K562 (cell line): ENCODE data around the gene STT3B. TPM values are rescaled to one million over a fixed set of nuclear protein-coding genes. Genes with fewer than 3 reads are reported as not detected.
"Not testable (repeated sequence)": the region's sequence is repeated elsewhere in the genome, so short reads cannot be mapped to it uniquely, and the experiment has no call there.

ENCODE experiments used
- ATAC-seq: fragments of 200-7000 bp; cut with Tn5 transposase; 3 replicates; pipeline ENCODE4 v1.9.1; 2020; ENCODE audit warnings: moderate library complexity
- BruUV-seq: library from RNA; stranded (reverse); fragments of 400-500 nt; replicated peaks from 2 replicates; lab custom pipeline; 2021; lab: Mats Ljungman, UMichigan
- CTCF ChIA-PET: fragments of 300-600 bp; formaldehyde crosslinking; extraction: SDS; loops from one replicate; lab custom pipeline; 2021; ENCODE audit warnings: low intra/inter-chr PET ratio; lab: Yijun Ruan, JAX
- POLR2A ChIA-PET: fragments of 300-600, 350-650 bp; sonication (Branson Sonifier 250); formaldehyde crosslinking; extraction: SDS; loops from one replicate; lab custom pipeline; 2021; ENCODE audit warnings: antibody characterized with exemption, inconsistent platforms; lab: Yijun Ruan, JAX
- DNase-seq, 4 experiments: peaks; one replicate each; pipeline versions ENCODE4 v3.0.0 to v3.0.0-alpha.2; 2011 to 2018; ENCODE audit warnings: low spot score in 3 of 4, mixed read lengths in 3 of 4; ENCODE audit errors: extremely low read depth in 1 of 4
- FAIRE-seq: peaks from 2 replicates; lab custom pipeline; 2011; peaks lifted over from hg19 to GRCh38; lab: Jason Lieb, UNC
- H2AFZ ChIP-seq: 2 replicates; pipeline ENCODE4 v1.6.0; 2011; ENCODE audit warnings: low read depth, low read length, control low read depth, inconsistent platforms
- H3K27ac ChIP-seq: fragments of 200-600 bp; 3 replicates; pipeline ENCODE4 v1.8.0; 2011; ENCODE audit warnings: low read depth, mild to moderate bottlenecking, control low read depth, inconsistent platforms, low read length, moderate library complexity, mixed read lengths; ENCODE audit errors: extremely low read depth
- H3K27me3 ChIP-seq, 2 experiments: fragments of 300-600 bp in 1 of 2; 2 replicates in 1 of 2; 3 replicates in 1 of 2; pipeline versions ENCODE4 v1.6.0 to v1.8.0; 2011; ENCODE audit warnings: inconsistent platforms in 2 of 2, low read length in 2 of 2, mild to moderate bottlenecking in 1 of 2, mixed read lengths in 1 of 2, moderate library complexity in 1 of 2; ENCODE audit not compliant: control insufficient read depth in 2 of 2, insufficient read depth in 2 of 2
- H3K36me3 ChIP-seq: fragments of 300-600 bp; 3 replicates; pipeline ENCODE4 v1.8.0; 2011; ENCODE audit warnings: mild to moderate bottlenecking, low read length, inconsistent platforms; ENCODE audit not compliant: control insufficient read depth, insufficient read depth
- H3K4me1 ChIP-seq, 2 experiments: fragments of 200-600 bp in 1 of 2; replicated peaks in 1 of 2; 2 replicates in 1 of 2; 3 replicates in 1 of 2; pipeline versions ENCODE4 v1.5.1 to v1.8.0; 2011; ENCODE audit warnings: inconsistent platforms in 2 of 2, low read length in 2 of 2, mild to moderate bottlenecking in 1 of 2, mixed read lengths in 1 of 2, moderate library complexity in 1 of 2; ENCODE audit not compliant: control insufficient read depth in 2 of 2, insufficient read depth in 2 of 2
- H3K4me2 ChIP-seq: 2 replicates; pipeline ENCODE4 v1.6.1; 2011; ENCODE audit warnings: low read length, control low read depth, inconsistent platforms, mixed read lengths; ENCODE audit not compliant: insufficient read depth
- H3K4me3 ChIP-seq: fragments of 200-600 bp; sonication (generic), shearing (Covaris generic); 2 replicates; pipeline ENCODE4 v1.5.1; 2016; ENCODE audit warnings: control low read depth, inconsistent platforms
- H3K79me2 ChIP-seq: fragments of 200-600 bp; 3 replicates; pipeline ENCODE4 v1.8.0; 2011; ENCODE audit warnings: low read length, inconsistent platforms; ENCODE audit not compliant: control insufficient read depth, insufficient read depth
- H3K9ac ChIP-seq, 2 experiments: 2 replicates each; pipeline versions ENCODE4 v1.6.0 to v1.6.1; 2011; ENCODE audit warnings: low read depth in 2 of 2, low read length in 2 of 2, control low read depth in 1 of 2, inconsistent platforms in 1 of 2, mild to moderate bottlenecking in 1 of 2, mixed read lengths in 1 of 2; ENCODE audit not compliant: insufficient read depth in 1 of 2
- H3K9me1 ChIP-seq: one replicate; pipeline ENCODE4 v1.6.0; 2011; ENCODE audit warnings: inconsistent platforms, mild to moderate bottlenecking, low read length, moderate library complexity; ENCODE audit not compliant: control insufficient read depth, insufficient read depth
- H3K9me3 ChIP-seq: replicated peaks from 2 replicates; pipeline ENCODE4 v1.5.1; 2011; ENCODE audit warnings: low read depth, low read length, inconsistent platforms; ENCODE audit not compliant: control insufficient read depth, insufficient read depth
- H4K20me1 ChIP-seq: replicated peaks from 2 replicates; pipeline ENCODE4 v1.6.1; 2011; ENCODE audit warnings: low read length, inconsistent platforms, mixed read lengths; ENCODE audit not compliant: control insufficient read depth, insufficient read depth
- ARID1B ChIP-seq: fragments of 450-650 bp; IDR thresholded peaks from 2 replicates; pipeline ENCODE4 v1.6.1; 2016; ENCODE audit warnings: antibody characterized with exemption, mild to moderate bottlenecking, inconsistent platforms
- C11orf30 ChIP-seq: fragments of 450-650 bp; IDR thresholded peaks from 2 replicates; pipeline ENCODE4 v1.6.1; 2016; ENCODE audit warnings: low read depth, mild to moderate bottlenecking
- CBFA2T2 ChIP-seq: fragments of 450-650 bp; conservative IDR thresholded peaks from 2 replicates; pipeline ENCODE4 v1.6.1; 2017; ENCODE audit warnings: mild to moderate bottlenecking
- CBFA2T3 ChIP-seq: fragments of 450-650 bp; IDR thresholded peaks from 2 replicates; pipeline ENCODE4 v1.6.1; 2017
- CTBP1 ChIP-seq: fragments of 450-650 bp; IDR thresholded peaks from 2 replicates; pipeline ENCODE4 v1.6.1; 2016; ENCODE audit warnings: borderline replicate concordance
- ELF4 ChIP-seq: fragments of 450-650 bp; formaldehyde crosslinking; IDR thresholded peaks from 2 replicates; pipeline ENCODE4 v1.4.0; 2022; ENCODE audit warnings: missing genetic modification characterization
- MAZ ChIP-seq, 2 experiments: fragments of 450-650 bp in 1 of 2; sonication (generic) in 1 of 2; formaldehyde crosslinking; IDR thresholded peaks in 1 of 2; conservative IDR thresholded peaks in 1 of 2; 2 replicates each; pipeline versions ENCODE4 v1.4.0 to v1.5.0; 2020; ENCODE audit warnings: mild to moderate bottlenecking in 1 of 2, missing genetic modification reagents in 1 of 2
- RCOR1 ChIP-seq, 2 experiments: IDR thresholded peaks; 2 replicates each; pipeline ENCODE4 v1.6.1; 2012; ENCODE audit warnings: low read depth in 2 of 2, low read length in 2 of 2, borderline replicate concordance in 1 of 2, improper control_type of control experiment in 1 of 2
- TAL1 ChIP-seq: fragments of 450-650 bp; IDR thresholded peaks from 2 replicates; pipeline ENCODE4 v1.6.1; 2016; ENCODE audit warnings: mild to moderate bottlenecking
- TEAD1 ChIP-seq, 2 experiments: fragments of 450-650 bp in 1 of 2; sonication (generic) in 1 of 2; formaldehyde crosslinking; IDR thresholded peaks; 2 replicates each; pipeline versions ENCODE4 v1.4.0 to v1.8.0; 2020 to 2022; ENCODE audit warnings: mild to moderate bottlenecking in 2 of 2, missing genetic modification reagents in 1 of 2
- ZNF316 ChIP-seq: fragments of 450-650 bp; IDR thresholded peaks from 2 replicates; pipeline ENCODE4 v1.6.1; 2016
- WGBS: fragments of 100-300 bp; shearing (Covaris generic); methylation state at CpG from one replicate; pipeline ENCODE4 v1.1.6; 2016; ENCODE audit warnings: low coverage, mixed read lengths; ENCODE audit not compliant: insufficient coverage; ENCODE audit errors: missing lambda C conversion rate; 5-methylcytosine and 5-hydroxymethylcytosine counted together
- in situ Hi-C: fragments of 300-500 bp; cut with MboI; formaldehyde crosslinking; loops from 4 replicates; pipeline ENCODE4 v1.15.0; 2018; ENCODE audit warnings: inconsistent platforms, mixed read lengths
- intact Hi-C: fragments of 100-400 bp; cut with micrococcal nuclease; formaldehyde crosslinking; loops from 2 replicates; pipeline ENCODE4 v1.14.2; 2022
- polyA plus RNA-seq, 8 experiments: library from polyadenylated mRNA; depleted of rRNA in 4 of 8; stranded (reverse) in 5 of 8; unstranded in 3 of 8; fragments of >200 nt; fragmentation: Nextera tagmentation in 2 of 8; fragmentation: Illumina TruSeq in 1 of 8; extraction: Ambion mirVana in 2 of 8; extraction: Trizol in 1 of 8; gene quantifications; 2 replicates each; pipeline versions ENCODE4 v1.2.1 to v1.2.3, GENCODE V29; 2011 to 2014; ENCODE audit warnings: inconsistent platforms in 1 of 8, missing spikeins in 1 of 8
- total RNA-seq, 7 experiments: library from RNA; depleted of rRNA in 6 of 7; stranded (reverse); fragments of >200 nt in 6 of 7; fragmentation: Illumina TruSeq in 2 of 7; extraction: Trizol in 2 of 7; gene quantifications; 2 replicates each; pipeline versions ENCODE4 v1.2.1 to v1.2.3, GENCODE V29; 2011 to 2021; ENCODE audit warnings: low replicate concordance in 1 of 7
- TF ChIP-seq, protein P1 (sequence below), 2 experiments: fragments of 450-650 bp in 1 of 2; sonication (generic) in 1 of 2; formaldehyde crosslinking in 1 of 2; IDR thresholded peaks; 2 replicates each; pipeline versions ENCODE4 v1.7.1 to v1.9.0; 2016 to 2022; ENCODE audit warnings: inconsistent platforms in 1 of 2, mild to moderate bottlenecking in 1 of 2, missing genetic modification reagents in 1 of 2

STT3B gene
- total and polyA plus RNA-seq, 9 of the 15 experiments (the other 6 are each of a cell fraction or from before 2014, with no cell fraction given), result 22.4 to 147 (median 100) TPM

- 2% methylated on average over 7 of the region's 7 CpGs for WGBS
- DNase-seq, H3K9me3 ChIP-seq, H3K4me3 ChIP-seq, H3K4me1 ChIP-seq, H3K9me1 ChIP-seq, H2AFZ ChIP-seq, H3K4me2 ChIP-seq, H3K9ac ChIP-seq, BruUV-seq, CTCF ChIA-PET, in situ Hi-C loops, intact Hi-C loops, H3K36me3 ChIP-seq, H4K20me1 ChIP-seq, H3K27ac ChIP-seq, FAIRE-seq, ATAC-seq, H3K79me2 ChIP-seq: not testable (repeated sequence)
- TF ChIP-seq CTBP1, result peak; percentile 28; the same call in 1 of the 2 replicates
- 0 out of 4 replicates have a peak, but pooled peaks of 1 of the 2 experiments have one; percentile 15 for TF ChIP-seq MAZ (CRISPR knock-in tag; conservative IDR thresholded peaks at IDR 0.05 in 1 of 2, IDR thresholded peaks at IDR 0.05 in 1 of 2)
- 0 out of 2 replicates have a peak, but pooled peaks have one; percentile 24 for TF ChIP-seq ELF4 (CRISPR knock-in tag)
- TF ChIP-seq CBFA2T3, result peak; percentile 58; the same call in 1 of the 2 replicates
- 0 out of 4 replicates have a peak, but pooled peaks of 1 of the 2 experiments have one; percentile 14 for TF ChIP-seq RCOR1 (IDR thresholded peaks at IDR 0.05; ENCODE audit: borderline replicate concordance in 1 of 2, low read depth in 2 of 2, low read length in 2 of 2)
- 0 out of 2 replicates have a peak, but pooled peaks have one; percentile 14 for TF ChIP-seq ZNF316
- peak; percentile 58; the same call in 1 of the 2 replicates for TF ChIP-seq ARID1B
- TF ChIP-seq C11orf30, result peak; percentile 11; the same call in 1 of the 2 replicates
- 0 out of 4 replicates have a peak, but pooled peaks of 1 of the 2 experiments have one; percentile 5 for TF ChIP-seq TEAD1 (CRISPR knock-in tag; IDR thresholded peaks at IDR 0.05)
- TF ChIP-seq CBFA2T2, result peak; percentile 41
- peak; percentile 49; the same call in 1 of the 2 replicates for TF ChIP-seq TAL1
- TF ChIP-seq, protein P1, sequence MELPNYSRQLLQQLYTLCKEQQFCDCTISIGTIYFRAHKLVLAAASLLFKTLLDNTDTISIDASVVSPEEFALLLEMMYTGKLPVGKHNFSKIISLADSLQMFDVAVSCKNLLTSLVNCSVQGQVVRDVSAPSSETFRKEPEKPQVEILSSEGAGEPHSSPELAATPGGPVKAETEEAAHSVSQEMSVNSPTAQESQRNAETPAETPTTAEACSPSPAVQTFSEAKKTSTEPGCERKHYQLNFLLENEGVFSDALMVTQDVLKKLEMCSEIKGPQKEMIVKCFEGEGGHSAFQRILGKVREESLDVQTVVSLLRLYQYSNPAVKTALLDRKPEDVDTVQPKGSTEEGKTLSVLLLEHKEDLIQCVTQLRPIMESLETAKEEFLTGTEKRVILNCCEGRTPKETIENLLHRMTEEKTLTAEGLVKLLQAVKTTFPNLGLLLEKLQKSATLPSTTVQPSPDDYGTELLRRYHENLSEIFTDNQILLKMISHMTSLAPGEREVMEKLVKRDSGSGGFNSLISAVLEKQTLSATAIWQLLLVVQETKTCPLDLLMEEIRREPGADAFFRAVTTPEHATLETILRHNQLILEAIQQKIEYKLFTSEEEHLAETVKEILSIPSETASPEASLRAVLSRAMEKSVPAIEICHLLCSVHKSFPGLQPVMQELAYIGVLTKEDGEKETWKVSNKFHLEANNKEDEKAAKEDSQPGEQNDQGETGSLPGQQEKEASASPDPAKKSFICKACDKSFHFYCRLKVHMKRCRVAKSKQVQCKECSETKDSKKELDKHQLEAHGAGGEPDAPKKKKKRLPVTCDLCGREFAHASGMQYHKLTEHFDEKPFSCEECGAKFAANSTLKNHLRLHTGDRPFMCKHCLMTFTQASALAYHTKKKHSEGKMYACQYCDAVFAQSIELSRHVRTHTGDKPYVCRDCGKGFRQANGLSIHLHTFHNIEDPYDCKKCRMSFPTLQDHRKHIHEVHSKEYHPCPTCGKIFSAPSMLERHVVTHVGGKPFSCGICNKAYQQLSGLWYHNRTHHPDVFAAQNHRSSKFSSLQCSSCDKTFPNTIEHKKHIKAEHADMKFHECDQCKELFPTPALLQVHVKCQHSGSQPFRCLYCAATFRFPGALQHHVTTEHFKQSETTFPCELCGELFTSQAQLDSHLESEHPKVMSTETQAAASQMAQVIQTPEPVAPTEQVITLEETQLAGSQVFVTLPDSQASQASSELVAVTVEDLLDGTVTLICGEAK (IDR thresholded peaks at IDR 0.05), result peak; percentile 69
- TF ChIP-seq, protein P1 (CRISPR knock-in tag; IDR thresholded peaks at IDR 0.05), result not testable (repeated sequence)
- peaks cover 7 to 15% of the 10 kb centered on the region in 2 experiments; a peak in 4 of 5 replicates for H3K27me3 ChIP-seq
- POLR2A ChIA-PET, result interaction anchor here (1.5 kb wide), 1 partner anchor 10 kb away, joined by 5 read pairs; no protein-coding TSS in a partner anchor
Measured at GRCh38 chr3:31506515-31506914, 26.2 kb upstream of the STT3B start.
